ENCODE measurements around the gene CLEC16A.
A peak's percentile ranks its signal among the peaks of the same experiment; 100 is the strongest.

Gene CLEC16A

GRCh38 chr16:10944249-10945064, at the start of gene CLEC16A:
CLEC16A (plus strand) TSS chr16:10944564; CDS start chr16:10944718, 154 bp downstream.
- FAIRE-seq, result peak; percentile 33
- DNase-seq (ENCODE audit: insufficient read length, low spot score), result peak; percentile 93

GRCh38 chr16:10895053-10895946, 49.1 kb upstream of the CLEC16A start:
- DNase-seq (ENCODE audit: insufficient read length, low spot score) (peak; percentile 67), FAIRE-seq (no peak)

- FAIRE-seq (no peak), DNase-seq (ENCODE audit: insufficient read length, low spot score) (no peak)
Measured at GRCh38 chr16:10896165-10896564, 48.2 kb upstream of the CLEC16A start.

- no peak for FAIRE-seq
Measured at GRCh38 chr16:10896723-10897122, 47.6 kb upstream of the CLEC16A start.

GRCh38 chr16:10897134-10897533, 47.2 kb upstream of the CLEC16A start:
- DNase-seq (ENCODE audit: insufficient read length, low spot score) (no peak), FAIRE-seq (no peak)

More at GRCh38 chr16:10896723-10897122, 47.6 kb upstream of the CLEC16A start:
- DNase-seq (ENCODE audit: insufficient read length, low spot score), result no peak

- FAIRE-seq (no peak), DNase-seq (ENCODE audit: insufficient read length, low spot score) (no peak)
Measured at GRCh38 chr16:10902999-10903398, 41.4 kb upstream of the CLEC16A start.

- DNase-seq (ENCODE audit: insufficient read length, low spot score), result no peak
- FAIRE-seq, result no peak
Measured at GRCh38 chr16:10906482-10906881, 37.9 kb upstream of the CLEC16A start.

GRCh38 chr16:10906914-10907756, 37.2 kb upstream of the CLEC16A start:
- FAIRE-seq (no peak), DNase-seq (ENCODE audit: insufficient read length, low spot score) (no peak)

GRCh38 chr16:10907757-10908045, 36.7 kb upstream of the CLEC16A start:
- DNase-seq (ENCODE audit: insufficient read length, low spot score), result no peak
- no peak for FAIRE-seq

GRCh38 chr16:10911267-10911666, 33.1 kb upstream of the CLEC16A start:
- DNase-seq (ENCODE audit: insufficient read length, low spot score) (no peak), FAIRE-seq (no peak)

- FAIRE-seq, result no peak
- no peak for DNase-seq (ENCODE audit: insufficient read length, low spot score)
Measured at GRCh38 chr16:10916534-10916933, 27.8 kb upstream of the CLEC16A start.

- FAIRE-seq, result peak; percentile 68
- peak; percentile 88 for DNase-seq (ENCODE audit: insufficient read length, low spot score)
Measured at GRCh38 chr16:10918294-10919002, 25.9 kb upstream of the CLEC16A start.

- DNase-seq (ENCODE audit: insufficient read length, low spot score), result no peak
- no peak for FAIRE-seq
Measured at GRCh38 chr16:10919003-10919351, 25.4 kb upstream of the CLEC16A start.

- DNase-seq (ENCODE audit: insufficient read length, low spot score), result no peak
- FAIRE-seq, result no peak
Measured at GRCh38 chr16:10920726-10921427, 23.5 kb upstream of the CLEC16A start.

GRCh38 chr16:10921536-10922327, 22.6 kb upstream of the CLEC16A start:
- no peak for DNase-seq (ENCODE audit: insufficient read length, low spot score)
- FAIRE-seq, result no peak

GRCh38 chr16:10922328-10923145, 21.8 kb upstream of the CLEC16A start:
- no peak for FAIRE-seq

GRCh38 chr16:10923146-10923649, 21.2 kb upstream of the CLEC16A start:
- FAIRE-seq (no peak), DNase-seq (ENCODE audit: insufficient read length, low spot score) (no peak)

More at GRCh38 chr16:10922328-10923145, 21.8 kb upstream of the CLEC16A start:
- no peak for DNase-seq (ENCODE audit: insufficient read length, low spot score)
